WTC11 (cell line): ENCODE results near the gene AMPD3. TPM values are rescaled to one million over a fixed set of nuclear protein-coding genes. Genes with fewer than 3 reads are reported as not detected.
A peak's percentile ranks its signal among the peaks of the same experiment; 100 is the strongest.

Experiments used
- ATAC-seq: fragments of 200-7000 bp; cut with Tn5 transposase; 2 replicates; pipeline ENCODE4 v1.10.0; 2021; ENCODE audit warnings: mild to moderate bottlenecking, moderate library complexity
- CTCF ChIA-PET: fragments of 300-600 bp; sonication (Branson Sonifier 250); formaldehyde crosslinking; loops from one replicate; lab custom pipeline; 2021; ENCODE audit warnings: antibody characterized with exemption; lab: Charles Lee
- POLR2A ChIA-PET: fragments of 350-600 bp; sonication (Branson Sonifier 250); formaldehyde crosslinking; loops from one replicate; lab custom pipeline; 2021; ENCODE audit warnings: antibody characterized with exemption; lab: Charles Lee
- DNase-seq: peaks from one replicate; pipeline ENCODE4 v3.0.0; 2021; ENCODE audit warnings: low spot score
- H3K27ac Mint-ChIP-seq: 2 replicates; pipeline ENCODE4 v1.8.0; 2021; ENCODE audit warnings: mixed read lengths
- H3K27me3 Mint-ChIP-seq: 2 replicates; pipeline ENCODE4 v1.8.0; 2021; ENCODE audit warnings: low read depth, mild to moderate bottlenecking, moderate library complexity, mixed read lengths
- H3K36me3 Mint-ChIP-seq: 2 replicates; pipeline ENCODE4 v1.8.0; 2021; ENCODE audit warnings: mixed read lengths
- H3K4me1 Mint-ChIP-seq: 2 replicates; pipeline ENCODE4 v1.8.0; 2022; ENCODE audit warnings: mixed read lengths
- H3K4me3 Mint-ChIP-seq: 2 replicates; pipeline ENCODE4 v1.8.0; 2021; ENCODE audit warnings: mild to moderate bottlenecking, moderate library complexity, mixed read lengths
- H3K9me3 Mint-ChIP-seq: 2 replicates; pipeline ENCODE4 v1.8.0; 2021; ENCODE audit warnings: mixed read lengths
- AFF4 ChIP-seq: sonication (generic); formaldehyde crosslinking; IDR thresholded peaks from 2 replicates; pipeline ENCODE4 v1.8.1; 2023; ENCODE audit warnings: mild to moderate bottlenecking, missing genetic modification reagents, borderline replicate concordance
- ATF3 ChIP-seq: sonication (generic); formaldehyde crosslinking; conservative IDR thresholded peaks from 2 replicates; pipeline ENCODE4 v1.8.1; 2022; ENCODE audit warnings: mild to moderate bottlenecking, missing genetic modification reagents
- CDX4 ChIP-seq: fragments of 250-450 bp; sonication (Bioruptor Pico); IDR thresholded peaks from 2 replicates; pipeline ENCODE4 v1.9.0; 2021; ENCODE audit warnings: moderate library complexity, mild to moderate bottlenecking, inconsistent platforms, borderline replicate concordance
- ETV6 ChIP-seq: sonication (generic); formaldehyde crosslinking; IDR thresholded peaks from 2 replicates; pipeline ENCODE4 v1.8.1; 2022; ENCODE audit warnings: mild to moderate bottlenecking, missing genetic modification reagents
- HMGA2 ChIP-seq: fragments of 250-450 bp; sonication (Bioruptor Pico); IDR thresholded peaks from 2 replicates; pipeline ENCODE4 v1.4.0; 2021; ENCODE audit warnings: mild to moderate bottlenecking, moderate library complexity
- IRF2 ChIP-seq: sonication (generic); formaldehyde crosslinking; IDR thresholded peaks from 2 replicates; pipeline ENCODE4 v1.8.0; 2022; ENCODE audit warnings: low read depth, missing genetic modification reagents, borderline replicate concordance
- MXD4 ChIP-seq: fragments of 250-450 bp; sonication (Bioruptor Pico); IDR thresholded peaks from 2 replicates; pipeline ENCODE4 v1.8.0; 2021; ENCODE audit warnings: mild to moderate bottlenecking, moderate library complexity, borderline replicate concordance
- NR1H2 ChIP-seq: sonication (generic); formaldehyde crosslinking; IDR thresholded peaks from 2 replicates; pipeline ENCODE4 v1.9.0; 2021; ENCODE audit warnings: mild to moderate bottlenecking, moderate library complexity, missing genetic modification reagents
- RELA ChIP-seq: sonication (generic); formaldehyde crosslinking; IDR thresholded peaks from 2 replicates; pipeline ENCODE4 v1.8.1; 2022; ENCODE audit warnings: missing genetic modification reagents, mild to moderate bottlenecking, borderline replicate concordance
- RORB ChIP-seq: fragments of 250-450 bp; sonication (Bioruptor Pico); IDR thresholded peaks from 2 replicates; pipeline ENCODE4 v1.9.0; 2021; ENCODE audit warnings: mild to moderate bottlenecking
- SMAD3 ChIP-seq: sonication (generic); formaldehyde crosslinking; IDR thresholded peaks from 2 replicates; pipeline ENCODE4 v1.8.0; 2022; ENCODE audit warnings: missing genetic modification reagents, mild to moderate bottlenecking, borderline replicate concordance
- STAT6 ChIP-seq: sonication (generic); formaldehyde crosslinking; conservative IDR thresholded peaks from 2 replicates; pipeline ENCODE4 v1.8.1; 2023; ENCODE audit warnings: mild to moderate bottlenecking, low read depth, missing genetic modification reagents, moderate library complexity
- ZBTB43 ChIP-seq: sonication (generic); formaldehyde crosslinking; IDR thresholded peaks from 2 replicates; pipeline ENCODE4 v1.8.1; 2023; ENCODE audit warnings: mild to moderate bottlenecking, missing genetic modification reagents
- ZNF219 ChIP-seq: sonication (generic); formaldehyde crosslinking; IDR thresholded peaks from 2 replicates; pipeline ENCODE4 v1.8.0; 2023; ENCODE audit warnings: missing genetic modification reagents, mild to moderate bottlenecking, borderline replicate concordance
- ZNF425 ChIP-seq: fragments of 250-450 bp; sonication (Bioruptor Pico); conservative IDR thresholded peaks from 2 replicates; pipeline ENCODE4 v1.9.0; 2021; ENCODE audit warnings: mild to moderate bottlenecking
- ZNF532 ChIP-seq: fragments of 250-450 bp; sonication (Bioruptor Pico); IDR thresholded peaks from 2 replicates; pipeline ENCODE4 v1.9.0; 2021; ENCODE audit warnings: mild to moderate bottlenecking, borderline replicate concordance
- ZSCAN18 ChIP-seq: fragments of 250-450 bp; sonication (Bioruptor Pico); IDR thresholded peaks from 2 replicates; pipeline ENCODE4 v2.1.2; 2022; ENCODE audit warnings: mild to moderate bottlenecking, moderate library complexity
- total RNA-seq: library from RNA; stranded (reverse); gene quantifications from 3 replicates; pipeline ENCODE4 v1.2.3, GENCODE V29; 2021

Gene AMPD3
- total RNA-seq, 1 experiment from 2014 or later = 6.4 TPM

GRCh38 chr11:10476342-10476741, 21.3 kb downstream of the AMPD3 start (continued):
- no peak for TF ChIP-seq CDX4 (CRISPR knock-in tag)

GRCh38 chr11:10476927-10477689, 22.0 kb downstream of the AMPD3 start:
- DNase-seq = no peak
- peaks cover 9% of the 10 kb centered on the region for H3K4me1 Mint-ChIP-seq
- H3K4me3 Mint-ChIP-seq = no peak overlapping the region
- H3K27me3 Mint-ChIP-seq = no peaks in the 10 kb centered on the region
- no peaks in the 10 kb centered on the region for H3K9me3 Mint-ChIP-seq
- H3K27ac Mint-ChIP-seq = 0 out of 2 replicates have a peak overlapping the region, but pooled peaks have one; percentile 17
- ATAC-seq = no peak
- ChIA-PET CTCF (interaction anchor here (1.1 kb wide), 1 partner anchor 64 kb away, joined by 3 read pairs; the partner anchor contains the start of gene RNF141), POLR2A (no interaction called here)
- no peaks in the 10 kb centered on the region for H3K36me3 Mint-ChIP-seq
- TF ChIP-seq STAT6 (CRISPR knock-in tag) (no peak), HMGA2 (CRISPR knock-in tag) (no peak), ETV6 (CRISPR knock-in tag) (no peak), ZNF425 (CRISPR knock-in tag) (no peak), ZBTB43 (CRISPR knock-in tag) (no peak), RELA (CRISPR knock-in tag) (no peak), RORB (CRISPR knock-in tag) (no peak), ATF3 (CRISPR knock-in tag) (no peak), IRF2 (CRISPR knock-in tag) (no peak), NR1H2 (CRISPR knock-in tag) (no peak), AFF4 (CRISPR knock-in tag) (no peak), MXD4 (CRISPR knock-in tag) (no peak), SMAD3 (CRISPR knock-in tag) (no peak), ZNF532 (CRISPR knock-in tag) (no peak), ZSCAN18 (CRISPR knock-in tag) (no peak), ZNF219 (no peak)
